ENCODE measurements around the gene AUP1. TPM values are rescaled to one million over a fixed set of nuclear protein-coding genes. Genes with fewer than 3 reads are reported as not detected.

The AUP1 gene
- polyA plus RNA-seq, 3 donors, result 130 to 385 (median 149) TPM

- H3K4me2 ChIP-seq (replicated peaks; ENCODE audit: extremely low read depth, low read length, poor library complexity, severe bottlenecking), result peak within 1 kb of the TSS; percentile 86
- no peaks in the 10 kb centered on the region for H3K79me2 ChIP-seq (ENCODE audit: insufficient read depth, low read length)
- H3K9me3 ChIP-seq (replicated peaks in 1 of 2; ENCODE audit: control insufficient read depth in 1 of 2, insufficient read depth in 1 of 2, low read length in 2 of 2), result peaks cover 0 to 24% of the 10 kb centered on the region in 2 donors
- peak within 1 kb of the TSS in 1 of 3 experiments; percentile 72 for H3K4me3 ChIP-seq (replicated peaks in 1 of 3; ENCODE audit: low read depth in 2 of 3, low read length in 3 of 3)
- H3K36me3 ChIP-seq (replicated peaks in 1 of 2; ENCODE audit: control insufficient read depth in 1 of 2, insufficient read depth in 2 of 2, low read length in 2 of 2), result no peaks in the 10 kb centered on the region
- H3K27ac ChIP-seq (ENCODE audit: low read depth in 1 of 2, low read length in 2 of 2), result no peak within 1 kb of the TSS
- peaks cover 10 to 12% of the 10 kb centered on the region in 2 donors for H3K36me3 Mint-ChIP-seq
- no peaks in the 10 kb centered on the region for H4K20me1 ChIP-seq (ENCODE audit: insufficient read depth, low read length)
- H3K4me1 ChIP-seq (ENCODE audit: control insufficient read depth in 1 of 2, insufficient read depth in 2 of 2, low read length in 2 of 2), result peaks cover 26 to 32% of the 10 kb centered on the region in 2 donors
- no peak for DNase-seq
- WGBS (ENCODE audit: insufficient coverage), result 2% methylated on average over 76 of the region's 82 CpGs
- H3K9ac ChIP-seq (ENCODE audit: insufficient read depth, low read length, poor library complexity, severe bottlenecking), result no peak within 1 kb of the TSS
- intact Hi-C loops (cut with micrococcal nuclease), result no loop called here
- H3K4me1 Mint-ChIP-seq, result peaks cover 39% of the 10 kb centered on the region
- peaks cover 85 to 100% (median 93%) of the 10 kb centered on the region in 3 donors for H3K27me3 Mint-ChIP-seq (ENCODE audit: low read depth in 3 of 3)
- peaks cover 85 to 99% of the 10 kb centered on the region in 2 donors for H3K27me3 ChIP-seq (ENCODE audit: control insufficient read depth in 2 of 2, insufficient read depth in 2 of 2, low read length in 2 of 2)
- peaks cover 2 to 28% (median 22%) of the 10 kb centered on the region in 7 donors for H3K9me3 Mint-ChIP-seq
- H3K4me3 Mint-ChIP-seq, result peak within 1 kb of the TSS; percentile 45 to 90
- no peak within 1 kb of the TSS for H2AFZ ChIP-seq (ENCODE audit: insufficient read depth, low read depth, low read length, poor library complexity, severe bottlenecking)
- no peak for TF ChIP-seq CTCF (IDR thresholded peaks at IDR 0.05)
- H3K27ac Mint-ChIP-seq, result peak within 1 kb of the TSS in 2 of 7 donors; percentile 33 to 53
These were observed 14.9 kb downstream of the AUP1 start, which contains the start of gene TLX2 for GRCh38 chr2:74514368-74515270. TLX2 (plus strand) TSS chr2:74514450; CDS start chr2:74514807, 357 bp downstream.

GRCh38 chr2:74513605-74514367, 15.7 kb downstream of the AUP1 start:
- peaks cover 39% of the 10 kb centered on the region for H3K4me1 Mint-ChIP-seq
- no peaks in the 10 kb centered on the region for H3K79me2 ChIP-seq (ENCODE audit: insufficient read depth, low read length)
- intact Hi-C loops (cut with micrococcal nuclease), result no loop called here
- peaks cover 0 to 20% of the 10 kb centered on the region in 2 donors for H3K9me3 ChIP-seq (replicated peaks in 1 of 2; ENCODE audit: control insufficient read depth in 1 of 2, insufficient read depth in 1 of 2, low read length in 2 of 2)
- no peak for TF ChIP-seq CTCF (IDR thresholded peaks at IDR 0.05)
- H2AFZ ChIP-seq (ENCODE audit: insufficient read depth, low read depth, low read length, poor library complexity, severe bottlenecking), result no peak overlapping the region
- peaks cover 81 to 100% (median 90%) of the 10 kb centered on the region in 3 donors for H3K27me3 Mint-ChIP-seq (ENCODE audit: low read depth in 3 of 3)
- WGBS (ENCODE audit: insufficient coverage), result 3% methylated on average over 51 of the region's 52 CpGs
- H3K9ac ChIP-seq (ENCODE audit: insufficient read depth, low read length, poor library complexity, severe bottlenecking), result no peak overlapping the region
- H3K36me3 ChIP-seq (replicated peaks in 1 of 2; ENCODE audit: control insufficient read depth in 1 of 2, insufficient read depth in 2 of 2, low read length in 2 of 2), result no peaks in the 10 kb centered on the region
- no peak overlapping the region for H3K27ac Mint-ChIP-seq
- peaks cover 80 to 98% of the 10 kb centered on the region in 2 donors for H3K27me3 ChIP-seq (ENCODE audit: control insufficient read depth in 2 of 2, insufficient read depth in 2 of 2, low read length in 2 of 2)
- no peak overlapping the region for H3K27ac ChIP-seq (ENCODE audit: low read depth in 1 of 2, low read length in 2 of 2)
- H4K20me1 ChIP-seq (ENCODE audit: insufficient read depth, low read length), result no peaks in the 10 kb centered on the region
- peaks cover 2 to 28% (median 23%) of the 10 kb centered on the region in 7 donors for H3K9me3 Mint-ChIP-seq
- peaks cover 26 to 32% of the 10 kb centered on the region in 2 donors for H3K4me1 ChIP-seq (ENCODE audit: control insufficient read depth in 1 of 2, insufficient read depth in 2 of 2, low read length in 2 of 2)
- peak in 1 of 3 donors; percentile 17 for DNase-seq
- H3K4me3 Mint-ChIP-seq, result peak overlapping the region in 1 of 2 donors; percentile 60
- no peak overlapping the region for H3K4me3 ChIP-seq (replicated peaks in 1 of 3; ENCODE audit: low read depth in 2 of 3, low read length in 3 of 3)
- peak overlapping the region; percentile 86 for H3K4me2 ChIP-seq (replicated peaks; ENCODE audit: extremely low read depth, low read length, poor library complexity, severe bottlenecking)
- H3K36me3 Mint-ChIP-seq, result peaks cover 10 to 14% of the 10 kb centered on the region in 2 donors
